GM12874 (cell line): ENCODE measurements around the gene BRSK2.

ENCODE experiments used
- TF ChIP-seq, protein P1 (sequence below): IDR thresholded peaks from 2 replicates; pipeline ENCODE4 v1.5.1; 2011; ENCODE audit warnings: low read depth, mild to moderate bottlenecking, control low read depth, low read length, moderate library complexity; ENCODE audit not compliant: insufficient read depth

The BRSK2 gene

DNA sequence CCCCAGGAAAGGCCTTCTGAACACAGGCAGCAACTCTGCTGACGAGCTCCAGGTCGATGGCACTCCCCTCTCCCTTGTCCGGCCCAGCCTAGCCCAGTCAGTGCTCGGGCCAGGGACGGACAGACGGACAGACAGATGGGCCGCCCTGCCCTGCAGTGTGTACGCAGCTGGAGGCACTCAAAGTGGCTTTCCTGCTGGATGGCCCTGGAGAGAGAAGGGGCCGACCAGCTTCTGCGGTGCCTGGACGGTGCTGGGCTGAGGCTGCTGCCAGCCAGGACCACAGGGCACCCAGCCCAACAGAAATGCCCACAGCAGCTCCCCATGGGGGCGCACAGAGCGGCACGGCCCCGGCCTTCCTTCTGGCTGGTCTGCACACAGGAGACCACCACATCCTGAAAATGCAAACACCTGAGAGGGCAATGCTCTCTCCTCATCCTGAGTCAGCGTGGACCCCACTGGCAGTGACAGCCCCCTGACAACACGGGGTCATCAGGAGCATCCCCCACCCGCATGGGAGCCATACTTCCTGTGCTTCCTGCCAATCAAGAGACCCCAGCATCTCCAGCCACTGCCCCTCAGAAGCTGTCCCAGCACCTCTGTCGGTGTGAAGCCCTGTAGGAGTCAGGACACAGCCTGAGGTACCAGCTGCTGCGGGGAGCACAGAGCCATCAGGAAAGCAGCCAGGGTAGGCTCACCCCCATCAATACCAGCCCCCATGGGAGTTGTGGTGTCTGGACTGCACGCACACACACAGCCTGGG, 97.5 kb downstream of the BRSK2 start:
- TF ChIP-seq, protein P1, sequence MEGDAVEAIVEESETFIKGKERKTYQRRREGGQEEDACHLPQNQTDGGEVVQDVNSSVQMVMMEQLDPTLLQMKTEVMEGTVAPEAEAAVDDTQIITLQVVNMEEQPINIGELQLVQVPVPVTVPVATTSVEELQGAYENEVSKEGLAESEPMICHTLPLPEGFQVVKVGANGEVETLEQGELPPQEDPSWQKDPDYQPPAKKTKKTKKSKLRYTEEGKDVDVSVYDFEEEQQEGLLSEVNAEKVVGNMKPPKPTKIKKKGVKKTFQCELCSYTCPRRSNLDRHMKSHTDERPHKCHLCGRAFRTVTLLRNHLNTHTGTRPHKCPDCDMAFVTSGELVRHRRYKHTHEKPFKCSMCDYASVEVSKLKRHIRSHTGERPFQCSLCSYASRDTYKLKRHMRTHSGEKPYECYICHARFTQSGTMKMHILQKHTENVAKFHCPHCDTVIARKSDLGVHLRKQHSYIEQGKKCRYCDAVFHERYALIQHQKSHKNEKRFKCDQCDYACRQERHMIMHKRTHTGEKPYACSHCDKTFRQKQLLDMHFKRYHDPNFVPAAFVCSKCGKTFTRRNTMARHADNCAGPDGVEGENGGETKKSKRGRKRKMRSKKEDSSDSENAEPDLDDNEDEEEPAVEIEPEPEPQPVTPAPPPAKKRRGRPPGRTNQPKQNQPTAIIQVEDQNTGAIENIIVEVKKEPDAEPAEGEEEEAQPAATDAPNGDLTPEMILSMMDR, result no peak

DNA sequence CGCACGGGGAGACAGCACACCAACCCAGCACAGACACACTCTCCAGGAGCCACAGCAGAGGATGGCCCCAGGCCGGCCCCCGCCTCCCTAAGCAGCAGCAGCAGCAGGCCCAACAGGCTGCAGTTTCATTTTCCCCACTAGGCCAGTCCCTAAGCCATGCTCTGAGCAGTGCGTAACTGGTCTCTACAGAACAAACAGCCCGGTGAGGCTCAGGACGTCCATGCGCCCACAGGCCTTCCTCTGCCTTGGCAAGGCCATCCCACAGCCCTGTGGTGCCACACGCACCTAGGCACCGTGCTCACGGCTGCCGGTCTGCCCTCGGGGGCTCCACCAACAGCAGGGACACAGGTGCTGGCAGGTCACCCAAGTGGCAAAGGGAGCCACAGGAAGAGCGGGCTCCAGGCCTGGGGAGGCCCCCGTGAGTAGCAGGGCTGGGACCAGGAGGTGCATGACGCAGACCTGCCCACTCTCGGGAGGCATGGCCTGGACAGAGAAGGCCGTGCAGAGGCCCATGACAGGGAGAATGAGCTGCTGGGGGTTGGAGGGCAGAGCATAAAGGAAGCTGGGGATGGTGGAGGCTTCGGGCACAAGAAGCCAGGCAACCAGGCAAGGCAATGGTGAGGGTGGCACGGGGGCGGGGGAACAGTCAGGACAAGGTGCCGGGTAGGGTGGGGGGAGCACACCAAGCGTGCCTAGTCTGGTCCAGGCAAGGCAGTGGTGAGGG, 98.3 kb downstream of the BRSK2 start:
- TF ChIP-seq, protein P1, result no peak

DNA sequence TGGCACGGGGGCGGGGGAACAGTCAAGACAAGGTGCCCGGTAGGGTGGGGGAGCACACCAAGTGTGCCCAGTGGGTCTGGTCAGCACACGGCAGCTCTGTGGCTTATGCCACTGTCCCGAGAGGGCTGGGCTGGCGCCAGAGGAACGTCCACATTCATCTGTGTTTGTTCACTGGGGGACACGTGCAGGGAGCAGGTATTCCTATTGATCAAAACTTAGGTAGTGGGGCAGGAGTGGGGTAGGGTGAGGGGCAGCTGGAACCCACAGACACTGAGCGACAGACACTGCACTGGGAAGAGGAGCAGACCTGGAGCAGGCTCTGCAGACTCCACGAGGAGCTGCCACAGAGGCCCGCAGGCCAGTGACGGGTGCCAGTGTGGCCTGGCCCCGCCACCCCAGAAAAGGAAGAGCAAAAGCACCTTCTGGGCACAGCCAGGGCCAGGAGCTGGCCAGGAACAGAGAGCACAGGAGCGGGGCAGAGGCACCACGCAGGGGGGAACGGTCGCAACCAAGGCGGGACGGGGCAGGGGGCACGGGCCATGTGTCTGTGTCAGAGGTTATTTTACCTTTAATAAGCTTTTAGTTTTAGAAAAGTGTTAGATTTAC, 98.9 kb downstream of the BRSK2 start:
- TF ChIP-seq, protein P1, result no peak

DNA sequence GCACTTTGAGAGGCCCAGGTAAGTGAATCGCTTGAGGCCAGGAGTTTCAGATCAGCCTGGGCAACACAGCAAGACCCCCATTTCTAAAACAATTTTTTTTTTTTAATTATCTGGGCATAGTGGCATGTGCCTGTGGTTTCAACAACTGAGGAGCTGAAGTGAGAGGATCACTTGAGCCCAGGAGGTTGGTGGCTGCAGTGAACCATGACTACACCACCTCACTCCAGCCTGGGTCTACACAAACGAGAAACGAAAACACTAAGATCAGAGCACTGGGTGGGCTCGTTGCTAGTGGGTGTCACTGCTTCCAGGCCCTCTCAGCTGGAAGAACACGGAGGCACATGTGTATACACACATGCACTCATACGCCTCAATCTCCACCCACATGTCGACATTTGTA, 100.9 kb downstream of the BRSK2 start:
- TF ChIP-seq, protein P1, result no peak

DNA sequence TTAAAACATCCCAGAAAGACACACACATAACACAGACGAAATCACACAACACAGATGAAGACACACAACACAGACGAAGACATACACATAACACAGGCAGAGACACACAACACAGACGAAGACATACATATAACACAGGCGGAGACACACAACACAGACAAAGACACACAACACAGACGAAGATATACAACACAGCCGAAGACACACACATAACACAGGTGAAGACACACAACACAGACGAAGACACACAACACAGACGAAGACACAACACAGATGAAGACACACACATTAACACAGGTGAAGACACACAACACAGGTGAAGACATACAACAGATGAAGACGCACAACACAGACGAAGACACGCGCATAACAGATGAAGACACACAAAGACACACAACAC, 101.6 kb downstream of the BRSK2 start:
- TF ChIP-seq, protein P1, result no peak

DNA sequence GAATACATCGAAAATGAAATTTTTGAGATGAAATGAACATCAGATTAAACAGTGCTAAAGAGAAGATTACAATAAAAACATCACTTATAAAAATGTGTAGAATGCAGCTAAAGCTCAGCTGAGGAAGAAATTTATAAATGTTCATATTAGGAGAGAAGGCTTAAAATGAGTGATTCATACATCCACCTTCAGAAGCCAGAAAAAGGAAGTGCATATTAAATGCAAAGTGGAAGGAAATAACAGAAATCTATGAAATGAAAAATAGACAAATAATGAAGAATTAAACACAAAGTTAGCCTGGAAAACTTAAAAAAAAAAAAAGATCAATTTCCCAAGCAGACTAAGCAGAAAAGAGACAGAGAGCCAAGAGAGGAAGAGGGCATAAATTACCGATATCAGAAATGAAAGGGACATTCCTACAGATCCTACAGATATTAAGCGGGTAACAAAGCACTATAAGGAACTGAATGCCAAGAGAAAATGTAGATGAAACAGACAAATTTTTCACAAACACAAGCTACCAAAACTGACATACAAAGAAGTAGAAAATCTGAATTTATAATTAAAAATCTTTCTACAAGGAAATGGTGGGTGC, 104.0 kb downstream of the BRSK2 start:
- TF ChIP-seq, protein P1, result no peak

DNA sequence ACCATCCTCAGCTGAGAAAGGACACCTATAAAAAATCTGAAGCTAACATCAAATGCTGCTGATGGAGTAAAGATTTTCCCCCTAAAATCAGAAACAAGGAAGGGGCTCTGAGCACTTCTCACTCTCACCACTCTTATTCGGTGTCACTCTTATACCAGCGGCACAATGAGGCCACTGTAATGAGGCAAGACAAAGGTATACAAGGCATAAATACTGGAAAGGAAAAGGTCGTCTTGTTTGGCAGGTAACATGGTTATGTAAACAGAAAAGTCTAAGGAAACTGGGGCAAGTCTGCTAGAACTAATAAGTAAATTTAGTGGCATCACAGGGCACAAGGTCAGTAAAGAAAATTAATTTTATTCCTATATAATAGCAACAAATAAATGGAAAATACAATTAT, 104.9 kb downstream of the BRSK2 start:
- TF ChIP-seq, protein P1, result no peak
